ENCODE data around the gene IL1RN. TPM values are rescaled to one million over a fixed set of nuclear protein-coding genes. Genes with fewer than 3 reads are reported as not detected.

IL1RN gene
- total RNA-seq, 2 experiments from 2014 or later = 0.31 TPM; not detected in 1

- no peak overlapping the region for H3K27ac Mint-ChIP-seq
- peaks cover 41% of the 10 kb centered on the region for H3K4me1 Mint-ChIP-seq (ENCODE audit: low read depth)
- H3K4me3 Mint-ChIP-seq = peak overlapping the region; percentile 86
- no peak for ATAC-seq
- ChIA-PET POLR2A (interaction anchor here (1.0 to 5.1 kb wide), 5 partner anchors 9 to 40 kb away, joined by 3 to 81 read pairs (median 4); partner anchors contain the start of gene PSD4), CTCF (interaction anchor here (0.9 to 4.7 kb wide), 7 partner anchors 9 to 79 kb away, joined by 3 to 79 read pairs (median 8); partner anchors contain the start of gene PSD4)
- DNase-seq = no peak
- peaks cover 7% of the 10 kb centered on the region for H3K27me3 Mint-ChIP-seq (ENCODE audit: low read depth)
- no peaks in the 10 kb centered on the region for H3K9me3 Mint-ChIP-seq (ENCODE audit: insufficient read depth)
- H3K36me3 Mint-ChIP-seq (ENCODE audit: low read depth) = peaks cover 11% of the 10 kb centered on the region
Measured at GRCh38 chr2:113158884-113159553, 31.6 kb downstream of the IL1RN start.

- POLR2A ChIA-PET = interaction anchor here (1.6 kb wide), 1 partner anchor 14 kb away, joined by 10 read pairs; the partner anchor contains the start of gene PSD4
Measured at GRCh38 chr2:113160248-113160647, 32.9 kb downstream of the IL1RN start.

DNA sequence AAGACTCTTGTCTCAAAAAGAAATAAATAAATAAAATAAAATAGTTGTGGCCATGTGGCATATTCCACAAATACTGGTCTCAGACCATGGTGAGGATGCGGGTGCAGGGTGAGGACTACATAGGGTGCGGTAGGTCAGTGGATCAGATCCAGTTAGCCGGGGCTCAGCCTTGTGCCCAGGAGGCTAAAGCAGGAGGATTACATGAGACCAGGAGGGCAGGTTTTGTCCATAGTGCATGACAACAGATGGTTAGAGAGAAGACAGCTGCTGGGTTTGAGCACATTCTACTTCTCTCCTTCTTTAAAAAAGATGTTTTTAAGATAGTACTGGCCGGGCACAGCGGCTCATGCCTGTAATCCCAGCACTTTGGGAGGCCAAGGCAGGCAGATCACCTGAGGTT lies 33.6 kb downstream of the IL1RN start:
- Mint-ChIP-seq H3K27ac (no peak overlapping the region), H3K27me3 (ENCODE audit: low read depth) (no peaks in the 10 kb centered on the region), H3K4me1 (ENCODE audit: low read depth) (peaks cover 53% of the 10 kb centered on the region), H3K36me3 (ENCODE audit: low read depth) (peaks cover 11% of the 10 kb centered on the region), H3K9me3 (ENCODE audit: insufficient read depth) (no peaks in the 10 kb centered on the region), H3K4me3 (no peak overlapping the region)
- CTCF ChIA-PET = interaction anchor here (1.7 kb wide), 1 partner anchor 24 kb away, joined by 9 read pairs; no protein-coding TSS in a partner anchor
- POLR2A ChIA-PET = interaction anchor here (1.6 kb wide), 1 partner anchor 14 kb away, joined by 10 read pairs; the partner anchor contains the start of gene PSD4
- DNase-seq (peak; percentile 13), ATAC-seq (no peak)

More at GRCh38 chr2:113160248-113160647, 32.9 kb downstream of the IL1RN start:
- Mint-ChIP-seq H3K27ac (no peak overlapping the region), H3K36me3 (ENCODE audit: low read depth) (peaks cover 11% of the 10 kb centered on the region), H3K9me3 (ENCODE audit: insufficient read depth) (no peaks in the 10 kb centered on the region), H3K27me3 (ENCODE audit: low read depth) (no peaks in the 10 kb centered on the region), H3K4me1 (ENCODE audit: low read depth) (peaks cover 51% of the 10 kb centered on the region), H3K4me3 (no peak overlapping the region)
- DNase-seq = no peak
- CTCF ChIA-PET = interaction anchor here (1.7 kb wide), 1 partner anchor 23 kb away, joined by 9 read pairs; no protein-coding TSS in a partner anchor
- no peak for ATAC-seq

DNA sequence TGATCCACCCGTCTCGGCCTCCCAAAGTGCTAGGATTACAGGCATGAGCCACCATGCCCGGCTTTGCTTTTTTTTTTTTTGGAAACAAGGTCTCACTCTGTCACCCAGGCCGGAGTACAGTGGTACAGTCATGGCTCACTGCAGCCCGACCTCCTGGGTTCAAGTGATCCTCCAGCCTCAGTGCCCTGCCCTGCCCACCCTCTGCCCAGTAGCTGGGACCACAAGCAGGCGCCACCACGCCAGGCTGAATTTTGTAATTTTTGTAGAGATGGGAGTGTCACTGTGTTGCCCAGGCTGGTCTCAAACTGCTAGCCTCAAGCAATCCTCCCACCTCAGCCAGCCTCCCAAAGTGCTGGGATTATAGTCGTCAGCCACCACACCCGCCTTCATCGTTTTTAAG lies 34.8 kb downstream of the IL1RN start:
- DNase-seq (peak; percentile 8), ATAC-seq (no peak)
- CTCF ChIA-PET = interaction anchor here (1.1 to 2.1 kb wide), 4 partner anchors 11 to 78 kb away, joined by 3 to 11 read pairs (median 8); no protein-coding TSS in a partner anchor
- peaks cover 11% of the 10 kb centered on the region for H3K36me3 Mint-ChIP-seq (ENCODE audit: low read depth)
- POLR2A ChIA-PET = interaction anchor here (5.1 kb wide), 1 partner anchor 13 kb away, joined by 47 read pairs; the partner anchor contains the start of gene PSD4
- H3K4me3 Mint-ChIP-seq = no peak overlapping the region
- H3K9me3 Mint-ChIP-seq (ENCODE audit: insufficient read depth) = no peaks in the 10 kb centered on the region
- H3K4me1 Mint-ChIP-seq (ENCODE audit: low read depth) = peaks cover 53% of the 10 kb centered on the region
- H3K27ac Mint-ChIP-seq = no peak overlapping the region
- H3K27me3 Mint-ChIP-seq (ENCODE audit: low read depth) = no peaks in the 10 kb centered on the region

- ChIA-PET CTCF (interaction anchor here (1.1 to 2.1 kb wide), 5 partner anchors 10 to 79 kb away, joined by 3 to 11 read pairs (median 6); no protein-coding TSS in a partner anchor), POLR2A (interaction anchor here (5.1 kb wide), 1 partner anchor 12 kb away, joined by 47 read pairs; the partner anchor contains the start of gene PSD4)
- H3K27me3 Mint-ChIP-seq (ENCODE audit: low read depth) = no peaks in the 10 kb centered on the region
- no peak for DNase-seq
- H3K27ac Mint-ChIP-seq = no peak overlapping the region
- H3K4me1 Mint-ChIP-seq (ENCODE audit: low read depth) = peaks cover 59% of the 10 kb centered on the region
- no peak for ATAC-seq
- H3K4me3 Mint-ChIP-seq = no peak overlapping the region
- H3K9me3 Mint-ChIP-seq (ENCODE audit: insufficient read depth) = no peaks in the 10 kb centered on the region
- peaks cover 11% of the 10 kb centered on the region for H3K36me3 Mint-ChIP-seq (ENCODE audit: low read depth)
Measured at GRCh38 chr2:113162869-113163268, 35.5 kb downstream of the IL1RN start.

DNA sequence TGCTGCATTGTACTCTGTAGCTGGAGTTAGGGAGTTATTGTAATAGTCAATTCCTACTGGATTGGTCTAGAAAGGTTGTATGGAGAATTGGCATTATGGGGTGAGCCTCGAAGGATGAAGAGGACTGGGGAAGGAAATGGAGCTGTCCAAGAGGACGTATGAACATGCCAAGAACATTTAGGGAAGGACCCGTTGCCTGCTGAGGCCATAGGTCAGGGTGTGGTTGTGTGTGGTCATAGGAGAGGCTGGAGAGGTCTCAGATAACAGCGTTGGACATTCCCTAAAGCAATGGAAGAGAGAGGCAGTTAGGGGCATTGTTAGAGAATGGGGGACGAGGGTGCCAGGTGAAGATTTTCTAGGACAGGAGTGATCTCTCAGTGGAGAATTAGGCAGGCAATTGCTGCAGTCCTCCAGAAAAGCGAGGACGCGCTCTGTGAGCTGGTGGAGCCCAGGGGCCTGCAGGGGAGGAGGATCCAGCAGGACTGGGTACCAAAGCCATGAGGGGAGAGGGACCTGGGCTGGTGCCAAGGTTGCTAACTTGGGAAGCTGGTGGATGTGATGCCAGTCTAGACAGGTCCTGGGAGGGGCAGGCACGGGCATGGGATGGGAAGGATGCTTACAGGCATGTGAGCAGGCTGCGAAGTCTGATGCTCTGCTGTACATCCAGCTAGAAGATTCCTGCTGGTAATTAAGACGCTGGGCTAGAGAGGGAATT lies 37.0 kb downstream of the IL1RN start:
- Mint-ChIP-seq H3K36me3 (ENCODE audit: low read depth) (peaks cover 6% of the 10 kb centered on the region), H3K4me1 (ENCODE audit: low read depth) (peaks cover 59% of the 10 kb centered on the region), H3K27me3 (ENCODE audit: low read depth) (no peaks in the 10 kb centered on the region), H3K27ac (peak overlapping the region; percentile 27), H3K9me3 (ENCODE audit: insufficient read depth) (no peaks in the 10 kb centered on the region), H3K4me3 (no peak overlapping the region)
- DNase-seq (no peak), ATAC-seq (no peak)
- POLR2A ChIA-PET = interaction anchor here (5.1 kb wide), 1 partner anchor 11 kb away, joined by 47 read pairs; the partner anchor contains the start of gene PSD4
- CTCF ChIA-PET = interaction anchor here (0.8 to 4.8 kb wide), 4 partner anchors 16 to 34 kb away, joined by 3 to 52 read pairs (median 5); no protein-coding TSS in a partner anchor

GRCh38 chr2:113164930-113165585 lies 37.7 kb downstream of the IL1RN start:
- no peak for ATAC-seq
- no peak overlapping the region for H3K4me3 Mint-ChIP-seq
- POLR2A ChIA-PET = interaction anchor here (5.1 kb wide), 1 partner anchor 10 kb away, joined by 47 read pairs; the partner anchor contains the start of gene PSD4
- H3K27me3 Mint-ChIP-seq (ENCODE audit: low read depth) = no peaks in the 10 kb centered on the region
- CTCF ChIA-PET = interaction anchor here (0.8 to 4.8 kb wide), 5 partner anchors 9 to 34 kb away, joined by 3 to 52 read pairs (median 6); no protein-coding TSS in a partner anchor
- H3K4me1 Mint-ChIP-seq (ENCODE audit: low read depth) = peaks cover 62% of the 10 kb centered on the region
- no peaks in the 10 kb centered on the region for H3K9me3 Mint-ChIP-seq (ENCODE audit: insufficient read depth)
- DNase-seq = peak; percentile 19
- peaks cover 12% of the 10 kb centered on the region for H3K36me3 Mint-ChIP-seq (ENCODE audit: low read depth)
- H3K27ac Mint-ChIP-seq = no peak overlapping the region

GRCh38 chr2:113166187-113166645 lies 38.8 kb downstream of the IL1RN start:
- peaks cover 60% of the 10 kb centered on the region for H3K4me1 Mint-ChIP-seq (ENCODE audit: low read depth)

GRCh38 chr2:113167115-113167932 lies 39.9 kb downstream of the IL1RN start:
- Mint-ChIP-seq H3K27me3 (ENCODE audit: low read depth) (no peaks in the 10 kb centered on the region), H3K4me1 (ENCODE audit: low read depth) (peaks cover 70% of the 10 kb centered on the region), H3K9me3 (ENCODE audit: insufficient read depth) (peaks cover 5% of the 10 kb centered on the region), H3K36me3 (ENCODE audit: low read depth) (peaks cover 22% of the 10 kb centered on the region), H3K27ac (peak overlapping the region; percentile 91), H3K4me3 (peak overlapping the region; percentile 53)
- ChIA-PET CTCF (interaction anchor here (1.2 to 4.8 kb wide), 3 partner anchors 10 to 29 kb away, joined by 4 to 52 read pairs (median 7); no protein-coding TSS in a partner anchor), POLR2A (interaction anchor here (0.6 to 5.1 kb wide), 5 partner anchors 8 to 29 kb away, joined by 3 to 47 read pairs (median 4); partner anchors contain the start of gene PSD4)
- ATAC-seq (peak; percentile 76), DNase-seq (peak; percentile 61)

More at GRCh38 chr2:113166187-113166645, 38.8 kb downstream of the IL1RN start:
- peak overlapping the region; percentile 4 for H3K27ac Mint-ChIP-seq
- H3K36me3 Mint-ChIP-seq (ENCODE audit: low read depth) = peaks cover 15% of the 10 kb centered on the region
- ChIA-PET POLR2A (interaction anchor here (1.4 to 5.1 kb wide), 2 partner anchors 9 to 28 kb away, joined by 4 to 47 read pairs; partner anchors contain the start of gene PSD4), CTCF (interaction anchor here (1.2 to 4.8 kb wide), 4 partner anchors 8 to 28 kb away, joined by 4 to 52 read pairs (median 8); no protein-coding TSS in a partner anchor)
- ATAC-seq = no peak
- peaks cover 3% of the 10 kb centered on the region for H3K9me3 Mint-ChIP-seq (ENCODE audit: insufficient read depth)
- peak; percentile 3 for DNase-seq
- H3K4me3 Mint-ChIP-seq = no peak overlapping the region
- H3K27me3 Mint-ChIP-seq (ENCODE audit: low read depth) = no peaks in the 10 kb centered on the region

DNA sequence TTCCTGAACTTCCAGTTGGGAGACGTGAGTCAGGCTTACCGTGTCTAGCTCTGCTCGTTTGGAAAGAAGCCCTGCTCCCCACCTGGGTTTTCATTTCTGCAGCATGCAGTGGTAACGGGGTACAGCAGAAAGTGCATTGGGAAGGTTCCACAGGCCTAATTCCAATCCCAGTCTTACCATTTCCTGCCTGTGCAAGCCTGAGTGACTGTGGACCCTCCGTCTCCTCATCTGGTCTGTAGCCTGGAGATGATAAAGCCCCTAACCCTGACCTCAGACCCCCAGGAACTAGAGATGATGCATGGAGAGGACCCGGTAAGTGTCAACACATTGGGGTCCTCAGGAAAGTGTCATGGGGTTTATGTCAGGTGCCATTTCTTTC lies 40.6 kb downstream of the IL1RN start:
- H3K4me3 Mint-ChIP-seq = peak overlapping the region; percentile 53
- H3K27me3 Mint-ChIP-seq (ENCODE audit: low read depth) = no peaks in the 10 kb centered on the region
- no peak for DNase-seq
- peak; percentile 7 for ATAC-seq
- peaks cover 5% of the 10 kb centered on the region for H3K9me3 Mint-ChIP-seq (ENCODE audit: insufficient read depth)
- peak overlapping the region; percentile 91 for H3K27ac Mint-ChIP-seq
- POLR2A ChIA-PET = interaction anchor here (0.6 to 1.3 kb wide), 3 partner anchors 10 to 29 kb away, joined by 3 to 4 read pairs (median 4); no protein-coding TSS in a partner anchor
- CTCF ChIA-PET = interaction anchor here (1.0 to 4.8 kb wide), 3 partner anchors 13 to 87 kb away, joined by 3 to 52 read pairs (median 7); no protein-coding TSS in a partner anchor
- peaks cover 28% of the 10 kb centered on the region for H3K36me3 Mint-ChIP-seq (ENCODE audit: low read depth)
- H3K4me1 Mint-ChIP-seq (ENCODE audit: low read depth) = peaks cover 70% of the 10 kb centered on the region

Measured in activated CD8-positive, alpha-beta T cell treated with anti-CD3 and anti-CD28 coated beads, Interleukin-2, amount 10 ng/mL, durations not matched to agents 7 days and 5 days (primary cell).